Endodermal cell (in vitro differentiated cells): ENCODE data around the gene KCNQ5. TPM values are rescaled to one million over a fixed set of nuclear protein-coding genes. Genes with fewer than 3 reads are reported as not detected.
A peak's percentile ranks its signal among the peaks of the same experiment; 100 is the strongest.
"Not testable (repeated sequence)": the region's sequence is repeated elsewhere in the genome, so short reads cannot be mapped to it uniquely, and the experiment has no call there.

Source experiments
- DNase-seq: peaks from one replicate; pipeline ENCODE4 v3.0.0-alpha.2; 2017
- H3K27ac ChIP-seq: 2 replicates; pipeline ENCODE4 v1.5.1; 2013; ENCODE audit warnings: mild to moderate bottlenecking, low read depth, low read length, moderate library complexity
- H3K27me3 ChIP-seq: 2 replicates; pipeline ENCODE4 v1.6.1; 2013; ENCODE audit warnings: mild to moderate bottlenecking, low read length, moderate library complexity; ENCODE audit not compliant: insufficient read depth, control insufficient read depth, poor library complexity, severe bottlenecking
- H3K36me3 ChIP-seq: 2 replicates; pipeline ENCODE4 v1.7.0; 2013; ENCODE audit warnings: mild to moderate bottlenecking, low read length, moderate library complexity; ENCODE audit not compliant: control insufficient read depth, insufficient read depth
- H3K4me1 ChIP-seq: one replicate; pipeline ENCODE4 v1.7.0; 2013; ENCODE audit warnings: low read length; ENCODE audit not compliant: control insufficient read depth, insufficient read depth
- H3K4me3 ChIP-seq: 2 replicates; pipeline ENCODE4 v1.5.1; 2013; ENCODE audit warnings: mild to moderate bottlenecking, low read length, moderate library complexity
- H3K9ac ChIP-seq: 2 replicates; pipeline ENCODE4 v1.6.1; 2013; ENCODE audit warnings: mild to moderate bottlenecking, low read length, moderate library complexity; ENCODE audit not compliant: poor library complexity, severe bottlenecking; ENCODE audit errors: extremely low read depth
- H3K9me3 ChIP-seq: 2 replicates; pipeline ENCODE4 v1.6.1; 2013; ENCODE audit warnings: mild to moderate bottlenecking, low read length, moderate library complexity; ENCODE audit not compliant: control insufficient read depth
- H3K27ac Mint-ChIP-seq: 2 replicates; pipeline ENCODE4 v1.8.0; 2020; ENCODE audit warnings: mixed read lengths
- H3K27me3 Mint-ChIP-seq: 2 replicates; pipeline ENCODE4 v1.8.0; 2021; ENCODE audit warnings: mild to moderate bottlenecking, mixed read lengths; ENCODE audit not compliant: insufficient read depth
- H3K36me3 Mint-ChIP-seq: 2 replicates; pipeline ENCODE4 v1.8.0; 2020; ENCODE audit warnings: low read depth, mixed read lengths
- H3K4me1 Mint-ChIP-seq: 2 replicates; pipeline ENCODE4 v1.8.0; 2020; ENCODE audit warnings: mixed read lengths
- H3K4me3 Mint-ChIP-seq: 2 replicates; pipeline ENCODE4 v1.8.0; 2020; ENCODE audit warnings: mild to moderate bottlenecking, moderate library complexity, mixed read lengths
- H3K9me3 Mint-ChIP-seq: 2 replicates; pipeline ENCODE4 v1.8.0; 2020; ENCODE audit warnings: mild to moderate bottlenecking, mixed read lengths
- CTCF ChIP-seq: fragments of 200-600 bp; sonication (generic); conservative IDR thresholded peaks from 2 replicates; pipeline ENCODE4 v1.5.0; 2021; ENCODE audit warnings: antibody characterized with exemption, mild to moderate bottlenecking
- WGBS, 2 experiments: methylation state at CpG; one replicate each; pipeline versions ENCODE4 v1.1.5 to v1.1.7; 2013; ENCODE audit warnings: missing lambda C conversion rate in 2 of 2, mixed read lengths in 1 of 2; ENCODE audit not compliant: insufficient coverage in 1 of 2, insufficient read length in 1 of 2; 5-methylcytosine and 5-hydroxymethylcytosine counted together
- long read RNA-seq, 4 experiments: library from polyadenylated mRNA in 2 of 4; library from RNA in 1 of 4; library from capped mRNA in 1 of 4; stranded (forward) in 3 of 4; unstranded in 1 of 4; transcript quantifications; one replicate each; pipeline ENCODE4 v2.0.0, GENCODE V29; 2020 to 2021; ENCODE audit warnings: inconsistent platforms in 1 of 4
- polyA plus RNA-seq, 2 experiments: library from polyadenylated mRNA; stranded (reverse); fragments of 50-300 nt; gene quantifications; one replicate each; pipeline ENCODE4 v1.2.3, GENCODE V29; 2013
- total RNA-seq, 2 donors: library from RNA; stranded (reverse); fragmentation: NEBNext Ultra II Directional in 1 of 2; extraction: Animal tissue kit (Norgen Biotek cat#: 25700) in 1 of 2; gene quantifications; 2 replicates in 1 of 2; 3 replicates in 1 of 2; pipeline ENCODE4 v1.2.1, GENCODE V29; 2021

Gene KCNQ5
- 1 to 10 TPM; 2.4 to 8.3 TPM for total RNA-seq
- polyA plus RNA-seq (2013, experiment 1 of 2), result 0.50 TPM
- polyA plus RNA-seq (2013, experiment 2 of 2), result 0.75 TPM
- long read RNA-seq, experiment 1, partial matches to known transcripts, result 0 of 1 reads
- long read RNA-seq, experiment 1, other reads (novel, unspliced or antisense), result 1 of 1 reads
- long read RNA-seq, experiment 2, partial matches to known transcripts, result 8 of 10 reads
- long read RNA-seq, experiment 2, other reads (novel, unspliced or antisense), result 2 of 10 reads
- long read RNA-seq, experiment 3, partial matches to known transcripts, result 0 of 2 reads
- long read RNA-seq, experiment 3, other reads (novel, unspliced or antisense), result 2 of 2 reads
- long read RNA-seq, experiment 4, partial matches to known transcripts, result 0 of 1 reads
- long read RNA-seq, experiment 4, other reads (novel, unspliced or antisense), result 1 of 1 reads

GRCh38 chr6:72621291-72622093 lies at the start of gene KCNQ5:
Gene KCNQ5 (plus strand): TSS chr6:72622064.
- Histone ChIP-seq H3K9me3 (no peaks in the 10 kb centered on the region), H3K27me3 (peaks cover 69% of the 10 kb centered on the region), H3K36me3 (no peaks in the 10 kb centered on the region), H3K9ac (no peak within 1 kb of the TSS), H3K4me3 (peak within 1 kb of the TSS; percentile 81), H3K4me1 (peaks cover 6% of the 10 kb centered on the region), H3K27ac (no peak within 1 kb of the TSS)
- Mint-ChIP-seq H3K9me3 (no peaks in the 10 kb centered on the region), H3K4me1 (peaks cover 25% of the 10 kb centered on the region), H3K36me3 (no peaks in the 10 kb centered on the region), H3K27ac (no peak within 1 kb of the TSS), H3K4me3 (peak within 1 kb of the TSS; percentile 65), H3K27me3 (peaks cover 65% of the 10 kb centered on the region)
- 1 to 2% methylated on average over 14 to 50 of the region's 58 CpGs for WGBS, 2 experiments
- peak; percentile 82 for DNase-seq
- no peak for TF ChIP-seq CTCF

- no peaks in the 10 kb centered on the region for H3K4me1 ChIP-seq
- DNase-seq, result no peak
- no peak for TF ChIP-seq CTCF
These were observed 42.0 kb upstream of the KCNQ5 start for GRCh38 chr6:72579865-72580264.

GRCh38 chr6:72580281-72580940 lies 41.5 kb upstream of the KCNQ5 start:
- Mint-ChIP-seq H3K36me3 (no peaks in the 10 kb centered on the region), H3K4me1 (peaks cover 2% of the 10 kb centered on the region), H3K27me3 (no peaks in the 10 kb centered on the region), H3K9me3 (no peaks in the 10 kb centered on the region), H3K4me3 (no peak overlapping the region), H3K27ac (no peak overlapping the region)
- TF ChIP-seq CTCF, result peak; percentile 84
- H3K27me3 ChIP-seq, result no peaks in the 10 kb centered on the region
- no peak overlapping the region for H3K4me3 ChIP-seq
- no peak overlapping the region for H3K27ac ChIP-seq
- H3K36me3 ChIP-seq, result no peaks in the 10 kb centered on the region
- 42 to 53% methylated on average over 4 to 6 of the region's 6 CpGs for whole genome bisulfite sequencing, 2 experiments
- H3K9me3 ChIP-seq, result no peaks in the 10 kb centered on the region
- H3K4me1 ChIP-seq, result no peaks in the 10 kb centered on the region
- no peak overlapping the region for H3K9ac ChIP-seq
- peak; percentile 67 for DNase-seq

More at GRCh38 chr6:72579865-72580264, 42.0 kb upstream of the KCNQ5 start:
- no peaks in the 10 kb centered on the region for H3K36me3 Mint-ChIP-seq
- H3K27me3 ChIP-seq, result no peaks in the 10 kb centered on the region
- H3K27ac ChIP-seq, result no peak overlapping the region
- no peak overlapping the region for H3K4me3 Mint-ChIP-seq
- peaks cover 2% of the 10 kb centered on the region for H3K4me1 Mint-ChIP-seq
- H3K27me3 Mint-ChIP-seq, result no peaks in the 10 kb centered on the region
- no peaks in the 10 kb centered on the region for H3K9me3 ChIP-seq
- no peaks in the 10 kb centered on the region for H3K36me3 ChIP-seq
- no peak overlapping the region for H3K4me3 ChIP-seq
- WGBS, 2 experiments, result 96% methylated on average over 2 of the region's 2 CpGs; no CpG with 5 or more reads in 1 of the 2 experiments
- no peaks in the 10 kb centered on the region for H3K9me3 Mint-ChIP-seq
- no peak overlapping the region for H3K27ac Mint-ChIP-seq
- H3K9ac ChIP-seq, result no peak overlapping the region

- not testable (repeated sequence) for H3K9me3 ChIP-seq, H3K36me3 ChIP-seq, DNase-seq, H3K27me3 Mint-ChIP-seq, H3K36me3 Mint-ChIP-seq, H3K4me3 ChIP-seq, H3K27ac Mint-ChIP-seq, H3K4me3 Mint-ChIP-seq, H3K27ac ChIP-seq, H3K27me3 ChIP-seq, H3K4me1 ChIP-seq, H3K9ac ChIP-seq, H3K9me3 Mint-ChIP-seq, H3K4me1 Mint-ChIP-seq
- 95 to 100% methylated on average over 2 of the region's 2 CpGs for WGBS, 2 experiments
These were observed 40.9 kb upstream of the KCNQ5 start for GRCh38 chr6:72580950-72581349.
